NB4 (cell line): ENCODE data around the gene CNTNAP2.

Experiments used
- DNase-seq: peaks from one replicate; pipeline ENCODE4 v3.0.0; 2010; ENCODE audit warnings: low read depth
- H3K4me3 ChIP-seq: one replicate; pipeline ENCODE4 v1.5.1; 2011; ENCODE audit warnings: mild to moderate bottlenecking, low read depth, low read length, moderate library complexity
- CTCF ChIP-seq: IDR thresholded peaks from one replicate; pipeline ENCODE4 v1.5.1; 2012; ENCODE audit warnings: low read depth, low read length
- MAX ChIP-seq: IDR thresholded peaks from 2 replicates; pipeline ENCODE4 v1.6.1; 2011; ENCODE audit warnings: low read depth, low read length
- MYC ChIP-seq: IDR thresholded peaks from 2 replicates; pipeline ENCODE4 v1.6.1; 2011; ENCODE audit warnings: low read depth, low read length
- POLR2A ChIP-seq: IDR thresholded peaks from 2 replicates; pipeline ENCODE4 v1.6.1; 2011; ENCODE audit warnings: mild to moderate bottlenecking; ENCODE audit not compliant: insufficient read length; ENCODE audit errors: extremely low read depth

CNTNAP2 gene

GRCh38 chr7:147153571-147153970 is 1037.0 kb downstream of the CNTNAP2 start:
- no peak overlapping the region for H3K4me3 ChIP-seq
- TF ChIP-seq MYC: no peak
- TF ChIP-seq POLR2A: no peak
- TF ChIP-seq MAX: no peak
- no peak for TF ChIP-seq CTCF
- DNase-seq: no peak

- TF ChIP-seq MAX (no peak), MYC (no peak), POLR2A (no peak), CTCF (no peak)
- H3K4me3 ChIP-seq: no peak overlapping the region
- no peak for DNase-seq
These were observed 1044.8 kb downstream of the CNTNAP2 start for GRCh38 chr7:147161405-147161804.

- H3K4me3 ChIP-seq: no peak overlapping the region
- TF ChIP-seq MAX (no peak), MYC (no peak), CTCF (no peak)
- DNase-seq: no peak
These were observed 1053.9 kb downstream of the CNTNAP2 start for GRCh38 chr7:147170341-147171012.

- TF ChIP-seq MYC: no peak
- TF ChIP-seq CTCF: no peak
- TF ChIP-seq MAX: no peak
- TF ChIP-seq POLR2A: no peak
- DNase-seq: no peak
- H3K4me3 ChIP-seq: no peak overlapping the region
These were observed 1054.4 kb downstream of the CNTNAP2 start for GRCh38 chr7:147171013-147171391.

- no peak overlapping the region for H3K4me3 ChIP-seq
- TF ChIP-seq CTCF (no peak), MYC (no peak), POLR2A (no peak), MAX (no peak)
- no peak for DNase-seq
These were observed 1057.3 kb downstream of the CNTNAP2 start for GRCh38 chr7:147173883-147174282.

- no peak overlapping the region for H3K4me3 ChIP-seq
- TF ChIP-seq MAX (no peak), CTCF (no peak), POLR2A (no peak), MYC (no peak)
- no peak for DNase-seq
These were observed 1066.3 kb downstream of the CNTNAP2 start for GRCh38 chr7:147182874-147183273.
